Lower leg skin (tissue), 4 donors: ENCODE results near the gene PPP4R1. TPM values are rescaled to one million over a fixed set of nuclear protein-coding genes. Genes with fewer than 3 reads are reported as not detected.

Experiments
- DNase-seq, 2 donors: peaks; one replicate each; pipeline ENCODE4 v3.0.0-alpha.2; 2019; ENCODE audit warnings: low spot score in 2 of 2
- H3K4me3 ChIP-seq: fragments of 200-600 bp; sonication (generic); 2 replicates; pipeline ENCODE4 v1.5.1; 2017; ENCODE audit warnings: mild to moderate bottlenecking, low read depth; ENCODE audit not compliant: poor library complexity, severe bottlenecking
- CTCF ChIP-seq, 3 donors: fragments of 450-650 bp; IDR thresholded peaks; one replicate each; pipeline ENCODE4 v1.5.1; 2016; ENCODE audit warnings: antibody characterized with exemption in 3 of 3, mild to moderate bottlenecking in 3 of 3, moderate library complexity in 2 of 3
- POLR2A ChIP-seq, 2 donors: fragments of 450-650 bp; IDR thresholded peaks; one replicate each; pipeline ENCODE4 v1.6.1; 2016 to 2017; ENCODE audit warnings: antibody characterized with exemption in 2 of 2, mild to moderate bottlenecking in 1 of 2, moderate library complexity in 1 of 2
- WGBS, 2 donors: methylation state at CpG; one replicate each; pipeline ENCODE4 v1.1.5; 2018; 5-methylcytosine and 5-hydroxymethylcytosine counted together
- intact Hi-C: fragments of 100-400 bp; cut with DNase I; formaldehyde crosslinking; loops from one replicate; pipeline ENCODE4 v1.15.0; 2023; ENCODE audit warnings: low total_unique reads
- total RNA-seq, 4 donors: library from RNA; depleted of rRNA; stranded (reverse); fragments of >200 nt; gene quantifications; one replicate each; pipeline ENCODE4 v1.1.0, GENCODE V29; 2016

The PPP4R1 gene
- total RNA-seq, 4 donors from 2014 or later = 50.0 to 129 (median 68.0) TPM

DNA sequence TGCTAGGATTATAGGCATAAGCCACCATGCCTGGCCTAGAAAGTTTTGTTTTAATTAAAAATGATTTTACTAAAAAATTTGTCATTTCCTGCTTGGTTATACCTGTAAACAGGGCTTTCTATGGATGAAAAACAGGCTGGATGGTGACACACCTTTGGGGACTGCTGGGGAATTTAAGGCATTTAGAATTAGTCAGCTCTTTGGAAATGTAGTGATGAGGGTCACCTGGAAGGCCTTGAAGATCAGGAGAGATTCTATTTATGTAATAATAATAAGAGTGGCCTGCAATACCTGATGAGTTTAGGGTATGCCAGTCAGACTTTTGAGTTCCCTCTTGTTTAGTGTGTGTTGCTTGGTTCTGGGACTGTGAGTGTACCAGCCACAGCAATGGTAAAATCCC lies 87.9 kb downstream of the PPP4R1 start:
- DNase-seq = no peak
- intact Hi-C loops = no loop called here
- TF ChIP-seq POLR2A (IDR thresholded peaks at IDR 0.05) = no peak
- no peak for TF ChIP-seq CTCF (IDR thresholded peaks at IDR 0.05)
- H3K4me3 ChIP-seq = no peak overlapping the region

GRCh38 chr18:9522952-9523351 lies 91.4 kb downstream of the PPP4R1 start:
- WGBS, 2 donors = 88 to 92% methylated on average over 6 of the region's 6 CpGs
- intact Hi-C loops = no loop called here
- TF ChIP-seq POLR2A (IDR thresholded peaks at IDR 0.05) (no peak), CTCF (IDR thresholded peaks at IDR 0.05) (no peak)
- DNase-seq = no peak
- H3K4me3 ChIP-seq = no peak overlapping the region

DNA sequence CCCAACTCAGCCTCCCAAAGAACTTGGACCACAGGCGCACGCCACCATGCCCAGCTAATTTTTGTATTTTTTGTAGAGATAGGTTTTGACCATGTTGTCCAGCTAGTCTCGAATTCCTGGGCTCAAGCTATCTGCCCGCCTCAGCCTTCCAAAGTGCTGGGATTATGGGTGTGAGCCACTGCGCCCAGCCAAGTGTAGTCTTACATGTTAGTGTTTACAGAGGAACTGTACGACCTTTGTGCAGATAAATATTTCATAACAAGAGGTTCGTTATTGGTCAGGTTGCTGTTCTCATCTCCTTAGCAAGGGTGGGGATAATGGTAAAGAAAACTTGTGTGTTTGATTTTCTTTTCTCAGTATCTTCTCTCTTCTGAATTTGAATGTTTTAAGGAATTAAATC lies 92.6 kb downstream of the PPP4R1 start:
- intact Hi-C loops = no loop called here
- DNase-seq = no peak

DNA sequence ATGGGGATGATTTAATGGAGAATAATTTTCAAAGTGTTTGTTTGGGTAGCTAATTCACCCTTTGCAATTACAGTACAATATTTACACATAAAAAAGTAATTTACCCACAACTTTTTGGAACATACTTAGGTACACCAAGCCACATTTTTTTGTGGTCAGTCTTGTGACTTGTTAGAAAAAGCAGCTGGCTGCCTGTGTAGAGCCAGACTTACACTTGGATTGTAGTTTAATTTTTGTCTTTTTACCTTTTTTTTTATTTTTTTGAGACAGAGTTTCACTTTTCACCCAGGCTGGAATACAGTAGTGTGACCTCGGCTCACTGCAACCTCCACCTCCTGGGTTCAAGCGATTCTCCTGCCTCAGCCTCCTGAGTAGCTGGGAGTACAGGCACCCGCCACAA lies 93.7 kb downstream of the PPP4R1 start:
- H3K4me3 ChIP-seq = no peak overlapping the region
- TF ChIP-seq POLR2A (IDR thresholded peaks at IDR 0.05) = no peak
- intact Hi-C loops = no loop called here
- no peak for DNase-seq
- WGBS, 2 donors = 72 to 85% methylated on average over 3 of the region's 3 CpGs

More for the DNA sequence above, 92.6 kb downstream of the PPP4R1 start:
- WGBS, 2 donors = 90 to 94% methylated on average over 7 of the region's 7 CpGs
- no peak overlapping the region for H3K4me3 ChIP-seq
- no peak for TF ChIP-seq POLR2A (IDR thresholded peaks at IDR 0.05)

- DNase-seq = no peak
- no peak for TF ChIP-seq POLR2A (IDR thresholded peaks at IDR 0.05)
- no peak for TF ChIP-seq CTCF (IDR thresholded peaks at IDR 0.05)
- WGBS, 2 donors = 57 to 58% methylated on average over 1 of the region's 1 CpG
- H3K4me3 ChIP-seq = no peak overlapping the region
- intact Hi-C loops = loop anchor here (10.0 kb wide), 1 partner anchor 155 kb away; no protein-coding TSS in a partner anchor
These were observed 95.0 kb downstream of the PPP4R1 start for GRCh38 chr18:9519399-9519798.

DNA sequence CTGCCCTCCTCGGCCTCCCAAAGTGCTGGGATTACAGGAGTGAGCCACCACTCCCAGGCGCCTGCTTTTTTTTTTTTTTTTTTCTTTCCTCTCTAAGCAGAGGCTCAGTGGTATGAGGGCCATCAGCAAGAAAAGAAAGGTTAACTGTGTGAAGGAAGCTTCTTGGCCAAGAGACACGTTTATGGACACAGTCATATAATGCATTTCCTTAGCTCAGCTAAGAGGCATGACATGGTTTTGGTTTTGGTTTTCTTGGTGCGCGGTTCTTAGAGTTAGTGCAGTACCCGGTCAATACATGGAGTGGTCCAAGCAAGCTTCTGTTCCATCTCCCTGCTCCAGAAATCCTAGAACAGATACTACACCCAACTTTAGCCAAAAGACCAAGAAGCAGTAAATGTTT lies 96.5 kb downstream of the PPP4R1 start:
- no peak overlapping the region for H3K4me3 ChIP-seq
- intact Hi-C loops = loop anchor here (10.0 kb wide), 1 partner anchor 153 kb away; no protein-coding TSS in a partner anchor
- DNase-seq = no peak
- TF ChIP-seq CTCF (IDR thresholded peaks at IDR 0.05) = no peak
- no peak for TF ChIP-seq POLR2A (IDR thresholded peaks at IDR 0.05)
- WGBS, 2 donors = 81 to 85% methylated on average over 6 of the region's 6 CpGs

DNA sequence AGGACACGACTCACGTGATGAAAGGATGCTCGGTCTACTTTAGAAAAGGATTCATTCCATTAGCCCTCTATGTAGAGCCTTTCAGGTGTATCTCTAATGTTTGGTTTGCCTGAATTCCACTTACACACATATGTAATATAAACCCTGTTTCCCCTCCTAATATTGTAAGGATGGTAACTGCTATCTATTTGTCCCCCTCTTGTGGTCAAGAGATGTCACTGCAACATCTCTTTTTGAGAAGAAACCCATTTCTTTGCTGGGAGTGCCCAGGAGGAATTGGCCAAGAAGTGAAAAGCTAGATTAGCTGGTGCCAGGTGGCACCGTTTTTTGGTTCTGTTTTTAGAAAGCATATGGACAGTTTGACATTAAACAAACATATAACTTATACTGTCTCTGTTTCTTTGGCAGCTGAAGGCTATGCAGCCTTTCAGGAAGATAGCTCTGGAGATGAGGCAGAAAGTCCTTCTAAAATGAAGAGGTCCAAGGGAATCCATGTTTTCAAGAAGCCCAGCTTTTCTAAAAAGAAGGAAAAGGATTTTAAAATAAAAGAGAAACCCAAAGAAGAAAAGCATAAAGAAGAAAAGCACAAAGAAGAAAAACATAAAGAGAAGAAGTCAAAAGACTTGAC lies 97.8 kb downstream of the PPP4R1 start:
- TF ChIP-seq CTCF (IDR thresholded peaks at IDR 0.05) (no peak), POLR2A (IDR thresholded peaks at IDR 0.05) (no peak)
- H3K4me3 ChIP-seq = no peak overlapping the region
- WGBS, 2 donors = 73 to 74% methylated on average over 4 of the region's 4 CpGs
- intact Hi-C loops = loop anchor here (10.0 kb wide), 1 partner anchor 152 kb away; no protein-coding TSS in a partner anchor
- no peak for DNase-seq
